ENCODE measurements around the gene SCN1B.

- TF ChIP-seq CTCF (IDR thresholded peaks at IDR 0.05) (no peak), POLR2A (IDR thresholded peaks at IDR 0.05) (no peak)
Observed at GRCh38 chr19:35042954-35043604, 12.8 kb downstream of the SCN1B start.
